ENCODE results near the gene CELF2. TPM values are rescaled to one million over a fixed set of nuclear protein-coding genes. Genes with fewer than 3 reads are reported as not detected.
"Not testable (repeated sequence)": the region's sequence is repeated elsewhere in the genome, so short reads cannot be mapped to it uniquely, and the experiment has no call there.

The CELF2 gene
- total and polyA plus RNA-seq, 10 donors: 13.5 to 180 (median 105) TPM

DNA sequence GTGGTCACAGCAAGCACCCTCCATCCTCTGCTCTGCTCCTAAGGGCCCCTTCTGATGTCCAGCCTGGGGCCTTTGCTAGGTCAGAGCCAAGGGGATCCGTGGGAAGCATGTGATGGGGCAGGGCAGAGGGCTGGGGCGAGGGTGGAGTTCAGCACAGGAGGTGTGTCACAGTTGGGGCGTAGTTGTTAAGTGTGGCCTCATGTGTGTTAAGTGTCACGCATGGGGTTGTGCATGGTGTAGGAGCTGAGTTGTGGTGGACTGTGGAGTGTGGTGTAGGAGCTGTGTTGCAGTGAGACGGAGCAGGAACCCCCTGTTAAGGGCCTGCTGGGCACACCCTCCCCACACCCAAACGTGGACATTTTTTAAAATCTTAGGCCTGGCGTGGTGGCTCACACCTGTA lies 345.8 kb downstream of the CELF2 start:
- H3K4me3 ChIP-seq: no peak overlapping the region
- H3K36me3 ChIP-seq: no peaks in the 10 kb centered on the region
- peaks cover 0 to 11% (median 6%) of the 10 kb centered on the region in 8 donors for H3K9me3 ChIP-seq
- no peak for DNase-seq
- no peak overlapping the region for H3K27ac ChIP-seq
- H3K4me1 ChIP-seq: no peaks in the 10 kb centered on the region
- intact Hi-C loops (cut with DNase I; ENCODE audit: low total_unique reads): no loop called here
- H3K27me3 ChIP-seq (replicated peaks in 1 of 7): no peaks in the 10 kb centered on the region
- WGBS, 5 donors: 86 to 93% (median 90%) methylated on average over 7 of the region's 7 CpGs
- TF ChIP-seq, protein P1, sequence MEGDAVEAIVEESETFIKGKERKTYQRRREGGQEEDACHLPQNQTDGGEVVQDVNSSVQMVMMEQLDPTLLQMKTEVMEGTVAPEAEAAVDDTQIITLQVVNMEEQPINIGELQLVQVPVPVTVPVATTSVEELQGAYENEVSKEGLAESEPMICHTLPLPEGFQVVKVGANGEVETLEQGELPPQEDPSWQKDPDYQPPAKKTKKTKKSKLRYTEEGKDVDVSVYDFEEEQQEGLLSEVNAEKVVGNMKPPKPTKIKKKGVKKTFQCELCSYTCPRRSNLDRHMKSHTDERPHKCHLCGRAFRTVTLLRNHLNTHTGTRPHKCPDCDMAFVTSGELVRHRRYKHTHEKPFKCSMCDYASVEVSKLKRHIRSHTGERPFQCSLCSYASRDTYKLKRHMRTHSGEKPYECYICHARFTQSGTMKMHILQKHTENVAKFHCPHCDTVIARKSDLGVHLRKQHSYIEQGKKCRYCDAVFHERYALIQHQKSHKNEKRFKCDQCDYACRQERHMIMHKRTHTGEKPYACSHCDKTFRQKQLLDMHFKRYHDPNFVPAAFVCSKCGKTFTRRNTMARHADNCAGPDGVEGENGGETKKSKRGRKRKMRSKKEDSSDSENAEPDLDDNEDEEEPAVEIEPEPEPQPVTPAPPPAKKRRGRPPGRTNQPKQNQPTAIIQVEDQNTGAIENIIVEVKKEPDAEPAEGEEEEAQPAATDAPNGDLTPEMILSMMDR (IDR thresholded peaks at IDR 0.05 in 8 of 11, conservative IDR thresholded peaks at IDR 0.05 in 3 of 11): no peak
- TF ChIP-seq POLR2AphosphoS5 (IDR thresholded peaks at IDR 0.05) (no peak), POLR2A (IDR thresholded peaks at IDR 0.05) (no peak)

DNA sequence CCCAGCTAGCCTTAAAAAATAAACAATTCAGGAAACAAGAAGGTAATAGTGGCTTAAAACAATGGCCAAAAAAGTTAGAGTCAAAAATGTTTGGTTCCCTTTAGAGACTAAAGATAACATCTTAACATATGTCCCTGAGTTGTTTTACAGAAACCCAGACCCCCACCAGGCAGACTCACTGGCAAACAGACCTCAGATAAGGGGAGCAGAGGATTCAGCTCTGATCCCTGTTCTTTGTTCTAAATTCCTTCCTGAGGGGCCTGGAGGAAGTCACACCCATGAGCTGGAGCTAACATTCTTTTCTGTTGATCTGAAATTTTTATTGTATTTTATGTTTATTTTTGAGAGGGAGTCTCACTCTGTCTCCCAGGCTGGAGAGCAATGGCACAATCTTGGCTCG lies 346.6 kb downstream of the CELF2 start:
- H3K9me3 ChIP-seq: peaks cover 0 to 4% (median under 1%) of the 10 kb centered on the region in 8 donors
- TF ChIP-seq POLR2A (IDR thresholded peaks at IDR 0.05) (no peak), POLR2AphosphoS5 (IDR thresholded peaks at IDR 0.05) (no peak)
- TF ChIP-seq, protein P1 (IDR thresholded peaks at IDR 0.05 in 8 of 11, conservative IDR thresholded peaks at IDR 0.05 in 3 of 11): no peak
- intact Hi-C loops (cut with DNase I; ENCODE audit: low total_unique reads): no loop called here
- no peak overlapping the region for H3K27ac ChIP-seq
- WGBS, 5 donors: 77 to 95% (median 82%) methylated on average over 1 of the region's 1 CpG
- no peak for DNase-seq
- H3K4me3 ChIP-seq: no peak overlapping the region
- no peaks in the 10 kb centered on the region for H3K4me1 ChIP-seq
- no peaks in the 10 kb centered on the region for H3K36me3 ChIP-seq
- H3K27me3 ChIP-seq (replicated peaks in 1 of 7): no peaks in the 10 kb centered on the region

DNA sequence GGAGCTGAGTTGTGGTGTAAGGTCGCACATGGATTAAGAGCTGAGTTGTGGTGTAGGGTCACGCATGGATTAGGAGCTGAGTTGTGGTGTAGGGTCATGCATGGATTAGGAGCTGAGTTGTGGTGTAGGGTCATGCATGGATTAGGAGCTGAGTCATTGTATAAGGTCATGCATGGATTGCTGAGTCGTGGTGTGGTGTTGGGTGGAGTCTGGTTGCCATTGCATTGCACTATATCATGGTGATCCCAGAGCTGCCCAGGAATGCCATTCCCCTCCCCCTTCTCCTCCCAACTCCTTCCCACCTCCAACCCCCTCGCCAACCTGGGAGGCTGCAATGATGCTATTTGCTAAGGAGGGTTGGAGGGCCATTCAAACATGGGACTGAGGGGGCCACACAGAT lies 349.2 kb downstream of the CELF2 start:
- H3K27ac ChIP-seq; DNase-seq; H3K9me3 ChIP-seq; H3K27me3 ChIP-seq (replicated peaks in 1 of 7); H3K4me3 ChIP-seq; H3K36me3 ChIP-seq; intact Hi-C loops (cut with DNase I; ENCODE audit: low total_unique reads); H3K4me1 ChIP-seq: not testable (repeated sequence)
- 79 to 92% (median 84%) methylated on average over 4 of the region's 4 CpGs for WGBS, 5 donors

DNA sequence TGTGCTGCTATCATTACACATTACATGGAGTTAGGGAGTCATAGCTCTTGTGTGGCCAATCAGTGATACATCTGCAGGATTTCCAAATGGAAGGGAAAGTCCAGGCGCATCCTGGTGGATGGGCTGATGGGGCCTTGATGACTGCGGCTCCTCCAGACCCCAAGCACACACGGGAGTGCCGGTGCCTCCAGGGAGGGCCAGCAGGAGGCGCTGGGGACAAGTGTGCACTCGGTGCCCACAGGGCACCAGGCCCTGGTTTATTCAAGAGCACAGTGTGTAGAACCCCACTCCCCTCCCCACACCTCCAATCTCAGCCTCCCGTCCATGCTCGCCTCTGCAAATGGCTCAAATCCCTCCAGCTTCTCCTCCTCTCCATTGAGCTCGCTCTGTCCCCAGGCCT lies 349.8 kb downstream of the CELF2 start:
- Histone ChIP-seq H3K4me3 (no peak overlapping the region), H3K27me3 (replicated peaks in 1 of 7) (no peaks in the 10 kb centered on the region), H3K9me3 (no peaks in the 10 kb centered on the region), H3K36me3 (no peaks in the 10 kb centered on the region), H3K27ac (no peak overlapping the region), H3K4me1 (no peaks in the 10 kb centered on the region)
- TF ChIP-seq, protein P1 (IDR thresholded peaks at IDR 0.05 in 8 of 11, conservative IDR thresholded peaks at IDR 0.05 in 3 of 11): no peak
- TF ChIP-seq POLR2A (IDR thresholded peaks at IDR 0.05) (no peak), POLR2AphosphoS5 (IDR thresholded peaks at IDR 0.05) (no peak)
- 91 to 99% (median 95%) methylated on average over 7 to 9 of the region's 9 CpGs for WGBS, 5 donors
- DNase-seq: no peak
- intact Hi-C loops (cut with DNase I; ENCODE audit: low total_unique reads): no loop called here

DNA sequence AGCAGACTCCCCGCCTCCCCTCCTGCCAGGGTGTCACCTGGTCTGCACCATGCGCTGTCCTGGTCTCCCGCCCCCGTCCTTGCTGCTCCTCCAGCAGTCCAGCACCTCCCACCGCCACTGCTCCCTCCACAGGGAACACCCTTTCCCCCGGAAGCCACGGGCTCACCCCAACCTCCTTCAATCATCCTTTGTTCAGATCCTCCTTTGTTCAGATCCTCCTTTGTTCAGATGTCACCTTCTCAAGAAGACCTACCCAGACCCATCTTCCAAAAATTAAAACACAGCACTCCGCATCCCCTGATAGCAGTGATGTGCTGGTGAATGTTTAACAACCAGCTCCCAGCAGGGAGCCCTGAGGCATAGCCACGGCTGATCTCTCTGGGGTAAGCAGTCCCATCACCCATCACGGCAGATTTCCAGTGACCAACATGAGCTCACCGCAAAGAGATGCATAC lies 356.1 kb downstream of the CELF2 start:
- Histone ChIP-seq H3K9me3 (no peaks in the 10 kb centered on the region), H3K4me3 (no peak overlapping the region), H3K27me3 (replicated peaks in 1 of 7) (no peaks in the 10 kb centered on the region), H3K4me1 (peaks cover 0 to 8% (median 0%) of the 10 kb centered on the region in 6 donors), H3K27ac (no peak overlapping the region), H3K36me3 (no peaks in the 10 kb centered on the region)
- no peak for DNase-seq
- no peak for TF ChIP-seq POLR2A (IDR thresholded peaks at IDR 0.05)
- no peak for TF ChIP-seq POLR2AphosphoS5 (IDR thresholded peaks at IDR 0.05)
- TF ChIP-seq, protein P1 (IDR thresholded peaks at IDR 0.05 in 8 of 11, conservative IDR thresholded peaks at IDR 0.05 in 3 of 11): no peak
- intact Hi-C loops (cut with DNase I; ENCODE audit: low total_unique reads): no loop called here
- WGBS, 5 donors: 78 to 92% (median 83%) methylated on average over 11 of the region's 11 CpGs

All from spleen (tissue), 11 donors.